Kidney (tissue), 14 donors: ENCODE measurements around the gene RIMS4. TPM values are rescaled to one million over a fixed set of nuclear protein-coding genes. Genes with fewer than 3 reads are reported as not detected.

ENCODE experiments used
- DNase-seq, 5 donors: peaks; one replicate each; pipeline ENCODE4 v3.0.0-alpha.2; 2013 to 2020
- FAIRE-seq: peaks from 2 replicates; lab custom pipeline; 2012; peaks lifted over from hg19 to GRCh38; lab: Jason Lieb, UNC
- H3K27ac ChIP-seq, 2 donors: one replicate each; pipeline ENCODE4 v1.7.0; 2013; ENCODE audit warnings: low read depth in 2 of 2, low read length in 2 of 2, inconsistent platforms in 1 of 2
- H3K27me3 ChIP-seq: one replicate; pipeline ENCODE4 v1.7.1; 2013; ENCODE audit warnings: low read length, inconsistent platforms; ENCODE audit not compliant: control insufficient read depth, insufficient read depth
- H3K36me3 ChIP-seq, 3 donors: one replicate each; pipeline versions ENCODE4 v1.7.0 to v1.7.1; 2013; ENCODE audit warnings: low read length in 3 of 3, control low read depth in 1 of 3, inconsistent platforms in 1 of 3; ENCODE audit not compliant: insufficient read depth in 3 of 3, control insufficient read depth in 2 of 3
- H3K4me1 ChIP-seq, 3 donors: one replicate each; pipeline versions ENCODE4 v1.7.0 to v1.7.1; 2013; ENCODE audit warnings: low read length in 3 of 3, inconsistent platforms in 1 of 3, low read depth in 1 of 3; ENCODE audit not compliant: control insufficient read depth in 2 of 3, insufficient read depth in 2 of 3
- H3K4me3 ChIP-seq, 3 donors: one replicate each; pipeline versions ENCODE4 v1.7.0 to v1.8.1; 2013; ENCODE audit warnings: low read length in 3 of 3, control low read depth in 1 of 3, inconsistent platforms in 1 of 3
- H3K9ac ChIP-seq, 3 donors: one replicate each; pipeline versions ENCODE4 v1.7.0 to v1.7.1; 2013; ENCODE audit warnings: low read length in 3 of 3, control low read depth in 1 of 3, inconsistent platforms in 1 of 3
- H3K9me3 ChIP-seq, 3 donors: one replicate each; pipeline versions ENCODE4 v1.7.0 to v1.7.1; 2013; ENCODE audit warnings: low read length in 3 of 3, control low read depth in 1 of 3, inconsistent platforms in 1 of 3; ENCODE audit not compliant: control insufficient read depth in 2 of 3, insufficient read depth in 1 of 3
- intact Hi-C: fragments of 100-400 bp; cut with DNase I; formaldehyde crosslinking; loops from one replicate; pipeline ENCODE4 v1.11.1; 2022
- polyA plus RNA-seq: library from polyadenylated mRNA; stranded (reverse); fragments of 350-450 nt; fragmentation: Illumina TruSeq; extraction: RNeasy Lipid Tissue Mini Kit (QIAGEN cat#74804); gene quantifications from one replicate; pipeline ENCODE4 v1.2.3, GENCODE V29; 2014; ENCODE audit warnings: low read depth, low replicate concordance; ENCODE audit not compliant: insufficient read depth
- total RNA-seq: library from RNA; stranded (reverse); fragmentation: NEBNext Ultra II Directional; extraction: Animal tissue kit (Norgen Biotek cat#: 25700); gene quantifications from one replicate; pipeline ENCODE4 v1.2.1, GENCODE V29; 2021
- TF ChIP-seq, protein P1 (sequence below): IDR thresholded peaks from 3 replicates; pipeline ENCODE4 v1.5.1; 2012; ENCODE audit warnings: mild to moderate bottlenecking, moderate library complexity, borderline replicate concordance; ENCODE audit not compliant: insufficient read depth; ENCODE audit errors: extremely low read depth
- donor health status: control.
- donor health status: control.
- donor health status: control.
- donor health status: control.
- donor health status: control.
- donor health status: DM: yes; HTN: yes; CAD: no.
- donor health status: Normal renal cell carcinoma (clear cell type).

Gene RIMS4
- total and polyA plus RNA-seq, 2 donors from 2014 or later, result 0.13 TPM; not detected in 1

GRCh38 chr20:44784688-44785087, 25.7 kb downstream of the RIMS4 start:
- Histone ChIP-seq H3K9ac (no peak overlapping the region), H3K36me3 (no peaks in the 10 kb centered on the region), H3K9me3 (no peaks in the 10 kb centered on the region), H3K27me3 (no peaks in the 10 kb centered on the region), H3K4me1 (no peaks in the 10 kb centered on the region), H3K27ac (no peak overlapping the region), H3K4me3 (no peak overlapping the region)
- intact Hi-C loops, result no loop called here
- FAIRE-seq (no peak), DNase-seq (no peak)
- TF ChIP-seq, protein P1, sequence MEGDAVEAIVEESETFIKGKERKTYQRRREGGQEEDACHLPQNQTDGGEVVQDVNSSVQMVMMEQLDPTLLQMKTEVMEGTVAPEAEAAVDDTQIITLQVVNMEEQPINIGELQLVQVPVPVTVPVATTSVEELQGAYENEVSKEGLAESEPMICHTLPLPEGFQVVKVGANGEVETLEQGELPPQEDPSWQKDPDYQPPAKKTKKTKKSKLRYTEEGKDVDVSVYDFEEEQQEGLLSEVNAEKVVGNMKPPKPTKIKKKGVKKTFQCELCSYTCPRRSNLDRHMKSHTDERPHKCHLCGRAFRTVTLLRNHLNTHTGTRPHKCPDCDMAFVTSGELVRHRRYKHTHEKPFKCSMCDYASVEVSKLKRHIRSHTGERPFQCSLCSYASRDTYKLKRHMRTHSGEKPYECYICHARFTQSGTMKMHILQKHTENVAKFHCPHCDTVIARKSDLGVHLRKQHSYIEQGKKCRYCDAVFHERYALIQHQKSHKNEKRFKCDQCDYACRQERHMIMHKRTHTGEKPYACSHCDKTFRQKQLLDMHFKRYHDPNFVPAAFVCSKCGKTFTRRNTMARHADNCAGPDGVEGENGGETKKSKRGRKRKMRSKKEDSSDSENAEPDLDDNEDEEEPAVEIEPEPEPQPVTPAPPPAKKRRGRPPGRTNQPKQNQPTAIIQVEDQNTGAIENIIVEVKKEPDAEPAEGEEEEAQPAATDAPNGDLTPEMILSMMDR, result no peak

DNA sequence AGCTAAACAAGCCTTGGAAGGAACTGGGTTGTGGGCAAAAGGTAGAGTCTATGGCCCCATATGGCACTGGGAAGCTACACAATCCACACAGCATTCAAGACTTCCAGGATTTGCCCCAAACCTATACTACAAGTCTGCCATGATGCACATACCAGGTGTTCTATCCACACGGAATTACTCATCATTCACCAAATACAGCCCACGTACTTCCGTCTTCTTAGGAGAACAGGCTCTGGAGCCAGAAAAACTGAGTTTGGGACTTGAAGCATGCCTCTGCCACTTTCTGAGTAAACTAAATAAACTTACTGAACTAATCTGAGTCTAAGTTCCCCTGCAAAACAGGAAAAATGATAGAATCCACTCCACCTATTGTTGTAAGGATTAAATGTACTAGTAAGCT, 28.6 kb downstream of the RIMS4 start:
- Histone ChIP-seq H3K27ac (no peak overlapping the region), H3K9ac (no peak overlapping the region), H3K4me1 (no peaks in the 10 kb centered on the region), H3K36me3 (no peaks in the 10 kb centered on the region), H3K9me3 (no peaks in the 10 kb centered on the region), H3K27me3 (no peaks in the 10 kb centered on the region), H3K4me3 (no peak overlapping the region)
- DNase-seq, result no peak
- FAIRE-seq, result no peak
- TF ChIP-seq, protein P1, result no peak
- intact Hi-C loops, result no loop called here

GRCh38 chr20:44781118-44781517, 29.2 kb downstream of the RIMS4 start:
- DNase-seq, result no peak
- Histone ChIP-seq H3K9me3 (no peaks in the 10 kb centered on the region), H3K4me1 (no peaks in the 10 kb centered on the region), H3K4me3 (no peak overlapping the region), H3K27me3 (no peaks in the 10 kb centered on the region), H3K9ac (no peak overlapping the region), H3K36me3 (no peaks in the 10 kb centered on the region), H3K27ac (no peak overlapping the region)
- TF ChIP-seq, protein P1, result no peak
- no peak for FAIRE-seq
- intact Hi-C loops, result no loop called here

DNA sequence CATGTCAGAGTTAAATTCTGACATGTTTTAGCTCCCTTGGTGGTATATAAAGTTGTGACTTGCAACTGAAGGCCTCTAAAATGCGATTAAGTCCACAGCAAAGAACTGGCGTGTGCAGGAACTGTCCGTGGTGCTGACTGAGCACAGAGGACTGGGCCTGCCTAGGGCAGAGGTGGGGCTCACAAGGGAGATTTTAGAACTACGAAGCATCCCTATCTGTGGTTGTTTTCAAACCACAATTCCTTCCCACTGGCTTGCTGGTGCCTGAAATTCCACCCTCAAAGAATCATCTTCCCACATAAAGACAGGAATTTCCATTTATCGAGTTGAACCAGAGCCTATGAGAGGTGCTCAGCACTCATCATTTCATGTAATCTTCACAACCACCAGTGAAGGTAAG, 30.1 kb downstream of the RIMS4 start:
- no peaks in the 10 kb centered on the region for H3K27me3 ChIP-seq
- no peak overlapping the region for H3K9ac ChIP-seq
- no peaks in the 10 kb centered on the region for H3K9me3 ChIP-seq
- no peak overlapping the region for H3K4me3 ChIP-seq
- TF ChIP-seq, protein P1, result no peak
- FAIRE-seq (no peak), DNase-seq (peak in 4 of 5 donors; percentile 59 to 84 (median 76))
- no peak overlapping the region for H3K27ac ChIP-seq
- no peaks in the 10 kb centered on the region for H3K36me3 ChIP-seq
- intact Hi-C loops, result no loop called here
- no peaks in the 10 kb centered on the region for H3K4me1 ChIP-seq
